Activated CD4-positive, alpha-beta T cell treated with anti-CD3 and anti-CD28 coated beads, Interleukin-2, amount 50 U/mL, for 24 hours (primary cell): Measurements from ENCODE around the gene CYP2A13.
"Not testable (repeated sequence)": the region's sequence is repeated elsewhere in the genome, so short reads cannot be mapped to it uniquely, and the experiment has no call there.

ENCODE experiments used
- DNase-seq, 2 donors: peaks; one replicate each; pipeline ENCODE4 v3.0.0-alpha.2; 2020; ENCODE audit warnings: low read depth in 1 of 2, low spot score in 1 of 2

Gene CYP2A13

GRCh38 chr19:41088151-41088550 is at the start of gene CYP2A13:
Gene CYP2A13, plus strand, starts transcription at chr19:41088451. Its CDS starts 21 bp downstream, at chr19:41088472.
- DNase-seq: no peak

- DNase-seq: no peak
These were observed 48.4 kb upstream of the CYP2A13 start for GRCh38 chr19:41039806-41040205.

- DNase-seq: not testable (repeated sequence)
These were observed 43.2 kb upstream of the CYP2A13 start for GRCh38 chr19:41045095-41045494.

GRCh38 chr19:41050426-41050825 is 37.8 kb upstream of the CYP2A13 start:
- DNase-seq: no peak

GRCh38 chr19:41052162-41052561 is 36.1 kb upstream of the CYP2A13 start:
- not testable (repeated sequence) for DNase-seq

GRCh38 chr19:41053331-41053730 is 34.9 kb upstream of the CYP2A13 start:
- not testable (repeated sequence) for DNase-seq

- no peak for DNase-seq
These were observed 23.2 kb upstream of the CYP2A13 start for GRCh38 chr19:41064974-41065569.

GRCh38 chr19:41076286-41076685 is 12.0 kb upstream of the CYP2A13 start:
- DNase-seq: no peak

GRCh38 chr19:41083516-41083915 is 4.7 kb upstream of the CYP2A13 start:
- DNase-seq: no peak

GRCh38 chr19:41085748-41086415 is 2.4 kb upstream of the CYP2A13 start:
- DNase-seq: no peak

- DNase-seq: no peak
These were observed 1.7 kb downstream of the CYP2A13 start for GRCh38 chr19:41089959-41090358.

GRCh38 chr19:41095703-41096102 is 7.5 kb downstream of the CYP2A13 start:
- no peak for DNase-seq

- no peak for DNase-seq
These were observed 8.1 kb downstream of the CYP2A13 start for GRCh38 chr19:41096353-41096752.

- DNase-seq: no peak
These were observed 9.1 kb downstream of the CYP2A13 start for GRCh38 chr19:41097302-41097701.

- DNase-seq: no peak
These were observed 10.5 kb downstream of the CYP2A13 start for GRCh38 chr19:41098762-41099161.

GRCh38 chr19:41102210-41102609 is 14.0 kb downstream of the CYP2A13 start:
- not testable (repeated sequence) for DNase-seq

- DNase-seq: no peak
These were observed 17.9 kb downstream of the CYP2A13 start for GRCh38 chr19:41106177-41106576.

GRCh38 chr19:41111296-41111695 is 23.0 kb downstream of the CYP2A13 start:
- no peak for DNase-seq

- no peak for DNase-seq
These were observed 23.6 kb downstream of the CYP2A13 start for GRCh38 chr19:41111750-41112295.

- no peak for DNase-seq
These were observed 24.6 kb downstream of the CYP2A13 start for GRCh38 chr19:41112728-41113290.

- DNase-seq: no peak
These were observed 25.9 kb downstream of the CYP2A13 start, which contains the start of gene CYP2F1 for GRCh38 chr19:41114132-41114531. Gene CYP2F1, plus strand, starts transcription at chr19:41114432. Its CDS starts 1,757 bp downstream, at chr19:41116189.

GRCh38 chr19:41116261-41116660 is 28.0 kb downstream of the CYP2A13 start:
- no peak for DNase-seq
